Measurements from ENCODE around the gene TTLL3. TPM values are rescaled to one million over a fixed set of nuclear protein-coding genes. Genes with fewer than 3 reads are reported as not detected.

Gene TTLL3
- polyA plus RNA-seq, 1 of the 3 experiments (the other 2 are of a cell fraction) = 41.6 TPM

DNA sequence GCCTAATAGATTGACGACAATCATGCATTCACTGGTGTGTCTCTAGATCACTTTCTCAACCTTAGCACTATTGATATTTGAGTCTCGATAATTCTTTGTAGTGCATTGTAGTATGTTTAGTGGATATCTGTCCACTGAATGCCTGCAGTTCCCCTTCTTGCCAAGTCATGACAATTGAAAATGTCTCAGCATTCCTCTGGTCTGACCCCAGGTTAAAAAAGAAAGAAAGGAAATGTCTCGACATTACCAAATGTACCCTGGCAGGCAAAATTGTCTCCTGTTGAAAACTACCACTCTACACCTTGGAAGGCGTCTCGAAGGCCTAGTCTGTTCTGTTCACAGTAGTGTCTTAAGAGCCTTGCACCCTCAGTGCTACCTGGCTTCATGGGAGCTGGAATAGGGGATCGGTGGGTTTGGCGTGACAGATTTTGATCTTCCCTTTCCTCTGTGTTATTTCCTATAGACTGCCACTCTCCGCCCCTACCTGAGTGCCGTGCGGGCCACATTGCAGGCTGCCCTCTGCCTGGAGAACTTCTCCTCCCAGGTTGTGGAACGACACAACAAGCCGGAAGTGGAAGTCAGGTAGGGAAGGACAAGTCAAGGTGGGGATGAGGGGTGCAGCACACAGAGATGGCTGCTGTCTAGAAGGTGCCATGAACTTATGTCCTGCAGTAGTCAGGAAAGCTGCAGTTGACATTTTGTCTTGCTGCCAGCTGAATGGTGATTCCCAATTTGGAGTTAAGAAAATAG is 12.7 kb upstream of the TTLL3 start:
- H3K9me2 ChIP-seq = no peaks in the 10 kb centered on the region
- H3K4me1 ChIP-seq (ENCODE audit: control insufficient read depth in 1 of 2, insufficient read depth in 2 of 2, low read depth in 1 of 2, low read length in 1 of 2) = peaks cover 0 to 2% of the 10 kb centered on the region in 2 experiments; a peak in 1 of 4 replicates

DNA sequence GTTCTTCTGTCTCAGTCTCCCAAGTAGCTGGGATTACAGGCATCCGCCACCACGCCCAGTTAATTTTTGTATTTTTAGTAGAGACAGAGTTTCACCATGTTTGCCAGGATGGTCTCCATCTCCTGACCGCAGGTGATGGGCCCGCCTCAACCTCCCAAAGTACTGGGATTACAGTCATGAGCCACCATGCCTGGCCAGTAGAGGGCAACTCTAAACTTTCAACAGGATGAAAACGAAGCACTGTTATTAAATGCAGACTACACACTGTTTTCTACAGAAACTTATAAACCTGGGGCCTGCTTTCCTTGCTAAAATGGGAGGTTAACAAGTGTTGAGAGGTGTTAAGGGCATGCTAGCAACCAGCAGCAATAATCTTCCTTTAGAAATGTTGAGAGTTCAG is 9.5 kb upstream of the TTLL3 start:
- Histone ChIP-seq H3K4me2 (no peak overlapping the region), H3K9me2 (no peaks in the 10 kb centered on the region), H3K9me3 (no peaks in the 10 kb centered on the region), H3K9ac (no peak overlapping the region), H3K4me1 (ENCODE audit: control insufficient read depth in 1 of 2, insufficient read depth in 2 of 2, low read depth in 1 of 2, low read length in 1 of 2) (no peaks in the 10 kb centered on the region), H3K4me3 (ENCODE audit: low read depth in 2 of 2, low read length in 1 of 2) (no peak overlapping the region), H3K79me2 (ENCODE audit: insufficient read depth) (peaks cover 52% of the 10 kb centered on the region), H2AFZ (ENCODE audit: low read depth) (no peak overlapping the region), H3F3A (replicated peaks; ENCODE audit: insufficient read depth) (peaks cover 10% of the 10 kb centered on the region), H3K27me3 (ENCODE audit: insufficient read depth) (no peaks in the 10 kb centered on the region), H3K36me3 (replicated peaks in 1 of 2; ENCODE audit: control insufficient read depth in 1 of 2, insufficient read depth in 2 of 2, low read length in 1 of 2) (peaks cover 63 to 82% of the 10 kb centered on the region in 2 experiments), H4K20me1 (ENCODE audit: insufficient read depth) (peaks cover 17% of the 10 kb centered on the region; the same call in 1 of the 2 replicates), H3K27ac (ENCODE audit: low read depth in 2 of 2, low read length in 1 of 2) (no peak overlapping the region)
- TF ChIP-seq, protein P1, sequence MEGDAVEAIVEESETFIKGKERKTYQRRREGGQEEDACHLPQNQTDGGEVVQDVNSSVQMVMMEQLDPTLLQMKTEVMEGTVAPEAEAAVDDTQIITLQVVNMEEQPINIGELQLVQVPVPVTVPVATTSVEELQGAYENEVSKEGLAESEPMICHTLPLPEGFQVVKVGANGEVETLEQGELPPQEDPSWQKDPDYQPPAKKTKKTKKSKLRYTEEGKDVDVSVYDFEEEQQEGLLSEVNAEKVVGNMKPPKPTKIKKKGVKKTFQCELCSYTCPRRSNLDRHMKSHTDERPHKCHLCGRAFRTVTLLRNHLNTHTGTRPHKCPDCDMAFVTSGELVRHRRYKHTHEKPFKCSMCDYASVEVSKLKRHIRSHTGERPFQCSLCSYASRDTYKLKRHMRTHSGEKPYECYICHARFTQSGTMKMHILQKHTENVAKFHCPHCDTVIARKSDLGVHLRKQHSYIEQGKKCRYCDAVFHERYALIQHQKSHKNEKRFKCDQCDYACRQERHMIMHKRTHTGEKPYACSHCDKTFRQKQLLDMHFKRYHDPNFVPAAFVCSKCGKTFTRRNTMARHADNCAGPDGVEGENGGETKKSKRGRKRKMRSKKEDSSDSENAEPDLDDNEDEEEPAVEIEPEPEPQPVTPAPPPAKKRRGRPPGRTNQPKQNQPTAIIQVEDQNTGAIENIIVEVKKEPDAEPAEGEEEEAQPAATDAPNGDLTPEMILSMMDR (IDR thresholded peaks at IDR 0.05) = peak; percentile 46
- no peak for TF ChIP-seq NFIC (IDR thresholded peaks at IDR 0.05; ENCODE audit: borderline replicate concordance)
- CTCF ChIA-PET = interaction anchor here (1.0 to 1.2 kb wide), 2 partner anchors 9 to 10 kb away, joined by 3 to 4 read pairs; no protein-coding TSS in a partner anchor
- POLR2A ChIA-PET = no interaction called here
- DNase-seq = no peak
- WGBS (ENCODE audit: low lambda C conversion rate) = 93% methylated on average over 5 of the region's 5 CpGs

More for the DNA sequence above, 12.7 kb upstream of the TTLL3 start:
- Histone ChIP-seq H4K20me1 (ENCODE audit: insufficient read depth) (peaks cover 17% of the 10 kb centered on the region; the same call in 1 of the 2 replicates), H3K9me3 (no peaks in the 10 kb centered on the region), H3K79me2 (ENCODE audit: insufficient read depth) (peaks cover 72% of the 10 kb centered on the region), H2AFZ (ENCODE audit: low read depth) (no peak overlapping the region), H3K36me3 (replicated peaks in 1 of 2; ENCODE audit: control insufficient read depth in 1 of 2, insufficient read depth in 2 of 2, low read length in 1 of 2) (peaks cover 43 to 67% of the 10 kb centered on the region in 2 experiments), H3K4me2 (no peak overlapping the region), H3F3A (replicated peaks; ENCODE audit: insufficient read depth) (no peaks in the 10 kb centered on the region), H3K4me3 (ENCODE audit: low read depth in 2 of 2, low read length in 1 of 2) (no peak overlapping the region), H3K9ac (no peak overlapping the region), H3K27me3 (ENCODE audit: insufficient read depth) (no peaks in the 10 kb centered on the region), H3K27ac (ENCODE audit: low read depth in 2 of 2, low read length in 1 of 2) (no peak overlapping the region)
- DNase-seq = no peak
- 94% methylated on average over 12 of the region's 12 CpGs for WGBS (ENCODE audit: low lambda C conversion rate)
- ChIA-PET CTCF (interaction anchor here (0.8 kb wide), 1 partner anchor 12 kb away, joined by 3 read pairs; no protein-coding TSS in a partner anchor), POLR2A (no interaction called here)
- TF ChIP-seq FOXJ3 (CRISPR knock-in tag; IDR thresholded peaks at IDR 0.05) (no peak), CHD2 (IDR thresholded peaks at IDR 0.05; ENCODE audit: low read length, partially characterized antibody) (no peak), EZH2phosphoT487 (IDR thresholded peaks at IDR 0.05; ENCODE audit: borderline replicate concordance, low read depth) (no peak), RCOR1 (IDR thresholded peaks at IDR 0.05; ENCODE audit: low read length) (no peak)
- TF ChIP-seq, protein P1 (IDR thresholded peaks at IDR 0.05) = no peak
- TF ChIP-seq, protein P2, sequence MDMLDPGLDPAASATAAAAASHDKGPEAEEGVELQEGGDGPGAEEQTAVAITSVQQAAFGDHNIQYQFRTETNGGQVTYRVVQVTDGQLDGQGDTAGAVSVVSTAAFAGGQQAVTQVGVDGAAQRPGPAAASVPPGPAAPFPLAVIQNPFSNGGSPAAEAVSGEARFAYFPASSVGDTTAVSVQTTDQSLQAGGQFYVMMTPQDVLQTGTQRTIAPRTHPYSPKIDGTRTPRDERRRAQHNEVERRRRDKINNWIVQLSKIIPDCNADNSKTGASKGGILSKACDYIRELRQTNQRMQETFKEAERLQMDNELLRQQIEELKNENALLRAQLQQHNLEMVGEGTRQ (IDR thresholded peaks at IDR 0.05; ENCODE audit: borderline replicate concordance, low read depth, low read length) = no peak
